Measurements from ENCODE around the gene PLIN5. TPM values are rescaled to one million over a fixed set of nuclear protein-coding genes. Genes with fewer than 3 reads are reported as not detected.

Gene PLIN5
- total and polyA plus RNA-seq, 2 donors = 1.4 to 5.7 TPM

DNA sequence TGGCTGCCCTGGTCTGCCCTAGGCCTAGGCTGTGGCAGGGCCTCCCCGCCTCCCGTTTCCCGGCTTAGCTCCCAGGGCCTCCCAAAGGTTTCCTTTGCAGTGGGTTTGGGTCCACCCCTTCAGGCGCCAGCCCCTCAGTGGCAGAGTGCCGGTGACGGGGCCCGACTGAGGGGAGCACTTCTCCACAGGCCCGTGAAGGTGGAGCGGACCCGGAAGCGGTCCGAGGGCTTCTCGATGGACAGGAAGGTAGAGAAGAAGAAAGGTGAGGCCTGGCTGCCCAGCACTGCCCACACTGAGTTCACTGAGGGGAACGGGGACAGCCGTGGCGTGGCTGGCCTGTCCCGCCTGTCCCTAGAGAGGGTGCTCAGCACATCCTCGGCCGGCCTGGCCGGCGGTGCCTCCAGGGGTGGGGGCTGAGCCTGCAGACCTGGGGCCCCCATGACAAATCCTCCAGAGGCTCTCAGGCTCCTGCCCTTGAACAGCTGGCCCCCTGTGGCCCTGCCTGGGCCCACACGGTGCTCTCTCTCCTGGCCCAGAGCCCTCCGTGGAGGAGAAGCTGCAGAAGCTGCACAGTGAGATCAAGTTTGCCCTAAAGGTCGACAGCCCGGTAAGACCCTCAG, 37.1 kb downstream of the PLIN5 start:
- Histone ChIP-seq H3K27ac (ENCODE audit: low read depth) (no peak overlapping the region), H3K36me3 (ENCODE audit: insufficient read depth) (peaks cover 18% of the 10 kb centered on the region), H3K4me3 (ENCODE audit: low read depth, low read length) (no peak overlapping the region)

DNA sequence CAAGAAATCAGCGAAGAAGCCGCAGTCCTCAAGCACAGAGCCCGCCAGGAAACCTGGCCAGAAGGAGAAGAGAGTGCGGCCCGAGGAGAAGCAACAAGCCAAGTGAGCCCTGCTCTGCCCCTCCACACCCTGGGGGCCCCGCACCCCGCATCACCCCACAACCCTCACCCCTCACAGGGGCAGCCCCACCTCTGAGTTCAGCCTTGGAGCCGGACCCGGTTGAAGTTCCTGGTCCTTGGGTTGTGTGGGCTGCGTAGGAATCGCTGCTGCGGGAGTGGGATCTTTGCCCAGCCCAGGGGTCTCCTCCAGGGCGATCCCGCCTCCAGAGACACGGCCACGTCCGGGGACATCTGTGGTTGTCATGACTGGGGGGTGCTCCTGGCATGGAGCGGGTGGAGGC, 38.7 kb downstream of the PLIN5 start:
- H3K36me3 ChIP-seq (ENCODE audit: insufficient read depth) = peaks cover 21% of the 10 kb centered on the region
- H3K4me3 ChIP-seq (ENCODE audit: low read depth, low read length) = no peak overlapping the region
- no peak overlapping the region for H3K27ac ChIP-seq (ENCODE audit: low read depth)
- DNase-seq (ENCODE audit: extremely low spot score) = no peak
- no peaks in the 10 kb centered on the region for H3K4me1 ChIP-seq (ENCODE audit: insufficient read depth)
- 87% methylated on average over 18 of the region's 18 CpGs for WGBS

More for the DNA sequence above, 37.1 kb downstream of the PLIN5 start:
- no peaks in the 10 kb centered on the region for H3K4me1 ChIP-seq (ENCODE audit: insufficient read depth)
- no peak for DNase-seq (ENCODE audit: extremely low spot score)
- WGBS = 91% methylated on average over 25 of the region's 25 CpGs

DNA sequence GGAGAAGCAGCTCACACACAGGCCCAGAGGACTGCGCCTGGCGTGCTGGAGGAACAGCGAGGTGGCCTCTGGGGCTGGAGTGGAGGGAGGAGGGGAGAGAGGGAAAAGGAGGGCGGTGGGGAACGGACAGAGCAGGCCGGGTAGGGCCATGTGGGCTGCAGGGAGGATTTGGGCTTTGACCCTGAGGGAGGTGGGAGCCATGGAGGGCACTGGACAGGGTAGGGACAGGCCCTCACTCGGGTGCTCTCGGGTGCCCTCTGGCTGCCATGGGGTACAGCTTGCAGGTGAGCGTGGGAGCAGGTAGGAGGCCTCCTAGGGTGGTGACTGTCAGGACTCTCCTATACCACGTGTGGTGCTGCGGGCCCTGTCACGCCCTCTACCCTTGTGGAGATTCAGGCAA, 39.6 kb downstream of the PLIN5 start:
- peaks cover 22% of the 10 kb centered on the region for H3K36me3 ChIP-seq (ENCODE audit: insufficient read depth)

DNA sequence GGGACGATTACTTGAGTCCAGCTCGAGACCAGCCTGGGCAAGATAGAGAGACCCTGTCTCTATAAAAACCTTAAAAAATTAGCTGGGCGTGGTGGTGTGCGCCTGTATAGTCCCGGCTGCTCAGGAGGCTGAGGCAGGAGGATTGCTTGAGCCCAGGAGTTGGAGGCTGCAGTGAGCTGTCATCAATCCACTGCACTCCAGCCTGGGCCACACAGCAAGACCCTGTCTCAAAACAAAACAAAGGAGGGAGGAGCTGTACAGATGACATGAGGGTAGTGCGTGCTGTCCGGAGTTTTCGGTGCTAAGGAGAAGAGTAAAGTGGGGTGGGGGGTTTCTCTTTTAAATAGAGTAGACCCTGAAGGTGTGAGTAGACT, 40.3 kb downstream of the PLIN5 start:
- peaks cover 22% of the 10 kb centered on the region for H3K36me3 ChIP-seq (ENCODE audit: insufficient read depth)

More for the DNA sequence above, 39.6 kb downstream of the PLIN5 start:
- Histone ChIP-seq H3K4me1 (ENCODE audit: insufficient read depth) (no peaks in the 10 kb centered on the region), H3K27ac (ENCODE audit: low read depth) (no peak overlapping the region), H3K4me3 (ENCODE audit: low read depth, low read length) (no peak overlapping the region)
- 90% methylated on average over 12 of the region's 12 CpGs for WGBS
- DNase-seq (ENCODE audit: extremely low spot score) = no peak

DNA sequence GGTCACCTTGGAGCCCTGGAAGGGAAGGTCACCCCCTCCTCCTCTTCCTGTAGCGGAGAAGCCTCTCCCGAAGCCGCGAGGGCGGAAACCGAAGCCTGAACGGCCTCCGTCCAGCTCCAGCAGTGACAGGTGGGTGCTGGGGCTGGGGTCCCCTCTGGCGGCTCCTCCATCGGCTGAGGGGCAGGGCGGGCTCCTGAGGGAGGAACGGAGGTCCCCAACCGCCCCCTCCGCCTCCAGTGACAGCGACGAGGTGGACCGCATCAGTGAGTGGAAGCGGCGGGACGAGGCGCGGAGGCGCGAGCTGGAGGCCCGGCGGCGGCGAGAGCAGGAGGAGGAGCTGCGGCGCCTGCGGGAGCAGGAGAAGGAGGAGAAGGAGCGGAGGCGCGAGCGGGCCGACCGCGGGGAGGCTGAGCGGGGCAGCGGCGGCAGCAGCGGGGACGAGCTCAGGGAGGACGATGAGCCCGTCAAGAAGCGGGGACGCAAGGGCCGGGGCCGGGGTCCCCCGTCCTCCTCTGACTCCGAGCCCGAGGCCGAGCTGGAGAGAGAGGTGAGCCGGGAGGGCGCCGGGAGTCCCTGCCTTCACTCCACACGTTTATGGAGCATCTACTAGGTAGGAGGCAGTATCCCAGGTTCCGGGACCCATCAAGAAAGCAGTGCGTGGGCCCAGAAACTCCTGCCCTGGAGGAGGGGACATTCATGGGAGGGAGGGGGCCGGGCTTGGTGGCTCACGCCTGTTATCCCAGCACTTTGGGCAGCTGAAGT, 40.9 kb downstream of the PLIN5 start:
- H3K4me1 ChIP-seq (ENCODE audit: insufficient read depth) = no peaks in the 10 kb centered on the region
- 96% methylated on average over 61 of the region's 61 CpGs for WGBS
- peaks cover 22% of the 10 kb centered on the region for H3K36me3 ChIP-seq (ENCODE audit: insufficient read depth)
- H3K27ac ChIP-seq (ENCODE audit: low read depth) = no peak overlapping the region
- no peak for DNase-seq (ENCODE audit: extremely low spot score)
- H3K4me3 ChIP-seq (ENCODE audit: low read depth, low read length) = no peak overlapping the region

More for the DNA sequence above, 40.3 kb downstream of the PLIN5 start:
- no peak for DNase-seq (ENCODE audit: extremely low spot score)
- no peak overlapping the region for H3K4me3 ChIP-seq (ENCODE audit: low read depth, low read length)
- H3K27ac ChIP-seq (ENCODE audit: low read depth) = no peak overlapping the region
- no peaks in the 10 kb centered on the region for H3K4me1 ChIP-seq (ENCODE audit: insufficient read depth)
- 97% methylated on average over 8 of the region's 8 CpGs for WGBS

DNA sequence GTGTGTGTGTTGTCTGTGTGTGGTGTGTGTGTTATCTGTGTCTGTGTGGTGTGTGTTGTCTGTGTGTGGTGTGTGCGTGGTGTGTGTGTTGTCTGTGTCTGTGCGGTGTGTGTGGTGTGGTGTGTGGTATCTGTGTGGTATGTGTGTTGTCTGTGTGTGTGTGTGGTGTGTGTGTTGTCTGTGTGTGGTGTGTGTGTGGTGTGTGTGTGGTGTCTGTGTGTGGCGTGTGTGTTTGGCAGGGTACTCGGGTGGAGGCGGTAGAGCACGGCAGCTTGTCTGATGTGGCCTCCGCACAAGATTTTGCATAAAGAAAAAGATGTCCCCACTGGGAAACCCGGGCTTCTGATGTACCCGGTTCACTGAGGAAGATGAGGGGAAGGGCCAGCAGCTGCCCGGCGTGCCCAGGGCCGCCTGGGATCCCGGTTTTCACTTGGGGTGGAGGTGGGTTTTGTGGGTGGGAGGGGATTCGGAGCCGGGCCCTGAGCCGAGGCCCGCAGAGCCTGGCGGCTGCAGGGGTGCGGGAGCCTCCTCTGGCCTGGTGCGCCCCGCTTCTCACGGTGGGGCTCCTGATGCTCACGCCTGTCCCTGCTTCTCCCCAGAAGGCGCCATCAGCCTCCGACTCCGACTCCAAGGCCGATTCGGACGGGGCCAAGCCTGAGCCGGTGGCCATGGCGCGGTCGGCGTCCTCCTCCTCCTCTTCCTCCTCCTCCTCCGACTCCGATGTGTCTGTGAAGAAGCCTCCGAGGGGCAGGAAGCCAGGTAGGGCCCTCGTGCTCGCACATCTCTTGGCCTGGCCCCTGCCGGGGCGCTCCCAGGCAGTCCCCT, 41.7 kb downstream of the PLIN5 start:
- DNase-seq (ENCODE audit: extremely low spot score) = no peak
- no peak overlapping the region for H3K27ac ChIP-seq (ENCODE audit: low read depth)
- H3K36me3 ChIP-seq (ENCODE audit: insufficient read depth) = peaks cover 20% of the 10 kb centered on the region
- H3K4me3 ChIP-seq (ENCODE audit: low read depth, low read length) = no peak overlapping the region
- H3K4me1 ChIP-seq (ENCODE audit: insufficient read depth) = no peaks in the 10 kb centered on the region
- 94% methylated on average over 41 of the region's 41 CpGs for WGBS

DNA sequence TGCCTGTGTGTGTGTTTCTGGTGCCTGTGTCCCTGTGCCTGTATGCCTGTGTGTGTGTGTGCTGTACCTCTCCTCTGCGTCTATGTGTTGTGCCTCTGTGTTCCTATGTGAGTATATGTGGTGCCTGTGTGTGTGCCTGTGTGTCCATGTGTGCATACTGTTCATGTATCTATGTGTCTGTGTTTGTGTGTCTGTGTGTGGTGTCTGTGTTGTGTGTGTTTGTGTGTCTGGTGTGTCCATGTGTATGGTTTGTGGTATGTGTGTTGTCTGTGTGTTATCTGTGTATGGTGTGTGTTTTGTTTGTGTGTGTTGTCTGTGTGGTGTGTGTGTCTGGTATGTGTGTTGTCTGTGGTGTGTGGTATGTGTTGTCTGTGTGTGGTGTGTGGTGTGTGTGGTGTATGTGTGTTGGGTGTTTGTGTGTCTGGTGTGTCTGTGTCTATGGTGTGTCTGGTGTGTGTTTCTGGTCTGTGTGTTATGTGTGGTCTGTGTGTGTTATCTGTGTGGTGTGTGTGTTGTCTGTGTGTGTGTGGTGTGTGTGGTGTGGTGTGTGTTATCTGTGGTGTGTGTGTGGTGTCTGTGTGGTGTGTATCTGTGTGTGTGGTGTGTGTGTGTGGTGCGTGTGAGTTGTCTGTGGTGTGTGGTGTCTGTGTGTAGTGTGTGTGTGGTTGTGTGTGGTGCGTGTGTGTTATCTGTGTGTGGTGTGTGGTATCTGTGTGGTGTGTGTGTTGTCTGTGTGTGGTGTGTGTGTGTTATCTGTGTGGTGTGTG, 42.5 kb downstream of the PLIN5 start:
- Histone ChIP-seq H3K36me3 (ENCODE audit: insufficient read depth) (peaks cover 17% of the 10 kb centered on the region), H3K27ac (ENCODE audit: low read depth) (no peak overlapping the region), H3K4me3 (ENCODE audit: low read depth, low read length) (no peak overlapping the region), H3K4me1 (ENCODE audit: insufficient read depth) (no peaks in the 10 kb centered on the region)
- no peak for DNase-seq (ENCODE audit: extremely low spot score)
- WGBS = 96% methylated on average over 3 of the region's 3 CpGs

DNA sequence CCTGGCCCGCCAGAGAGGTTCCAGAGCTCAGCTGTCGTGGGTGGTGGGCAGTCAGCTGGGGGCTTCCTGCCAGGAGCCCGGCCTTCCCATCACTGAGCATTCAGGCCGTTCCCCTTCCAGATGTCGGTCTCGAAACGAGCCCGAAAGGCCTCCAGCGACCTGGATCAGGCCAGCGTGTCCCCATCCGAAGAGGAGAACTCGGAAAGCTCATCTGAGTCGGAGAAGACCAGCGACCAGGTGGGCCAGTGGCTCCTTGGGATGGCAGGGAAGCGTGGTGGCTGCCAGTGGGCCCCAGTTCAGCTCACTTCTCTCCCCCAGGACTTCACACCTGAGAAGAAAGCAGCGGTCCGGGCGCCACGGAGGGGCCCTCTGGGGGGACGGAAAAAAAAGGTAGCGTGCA, 43.6 kb downstream of the PLIN5 start:
- Histone ChIP-seq H3K27ac (ENCODE audit: low read depth) (no peak overlapping the region), H3K4me3 (ENCODE audit: low read depth, low read length) (no peak overlapping the region), H3K4me1 (ENCODE audit: insufficient read depth) (no peaks in the 10 kb centered on the region), H3K36me3 (ENCODE audit: insufficient read depth) (peaks cover 15% of the 10 kb centered on the region)
- no peak for DNase-seq (ENCODE audit: extremely low spot score)
- WGBS = 96% methylated on average over 21 of the region's 21 CpGs

DNA sequence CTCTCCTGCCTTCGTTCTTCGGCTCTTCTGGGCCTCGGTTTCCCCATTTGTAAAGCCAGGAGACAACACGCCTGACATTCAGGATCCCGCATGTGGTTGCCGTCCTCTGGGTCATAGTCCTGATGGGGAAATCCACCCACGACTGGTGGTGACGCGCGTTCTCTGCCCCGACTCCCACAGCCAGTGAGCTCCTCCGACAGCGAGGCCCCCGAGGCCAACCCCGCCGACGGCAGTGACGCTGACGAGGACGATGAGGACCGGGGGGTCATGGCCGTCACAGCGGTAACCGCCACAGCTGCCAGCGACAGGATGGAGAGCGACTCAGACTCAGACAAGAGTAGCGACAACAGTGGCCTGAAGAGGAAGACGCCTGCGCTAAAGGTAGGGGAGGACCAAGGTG, 46.5 kb downstream of the PLIN5 start:
- Histone ChIP-seq H3K36me3 (ENCODE audit: insufficient read depth) (peaks cover 4% of the 10 kb centered on the region), H3K27ac (ENCODE audit: low read depth) (no peak overlapping the region), H3K4me1 (ENCODE audit: insufficient read depth) (no peaks in the 10 kb centered on the region), H3K4me3 (ENCODE audit: low read depth, low read length) (no peak overlapping the region)
- whole genome bisulfite sequencing = 91% methylated on average over 29 of the region's 29 CpGs
- DNase-seq (ENCODE audit: extremely low spot score) = no peak

DNA sequence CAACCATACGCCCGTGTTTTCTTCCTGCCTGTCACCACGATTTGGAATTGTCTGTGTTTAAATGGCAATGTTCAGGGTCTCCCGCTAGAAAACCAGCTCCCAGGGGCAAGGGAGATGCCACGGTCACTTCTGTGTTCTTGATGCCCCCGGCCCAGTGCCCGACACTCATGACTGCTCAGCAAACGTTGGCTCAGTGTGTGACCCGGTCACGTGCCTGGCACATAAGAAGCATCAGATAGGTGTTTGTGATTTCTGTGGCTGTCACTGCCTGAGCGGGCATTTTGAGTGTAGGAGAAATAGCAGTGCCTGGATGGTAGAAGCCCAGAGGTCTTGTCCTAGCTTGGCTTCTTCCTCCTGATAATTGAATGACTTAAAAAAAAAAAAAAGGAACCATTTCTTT, 47.5 kb downstream of the PLIN5 start:
- H3K36me3 ChIP-seq (ENCODE audit: insufficient read depth) = peaks cover 6% of the 10 kb centered on the region
- H3K4me1 ChIP-seq (ENCODE audit: insufficient read depth) = no peaks in the 10 kb centered on the region
- no peak for DNase-seq (ENCODE audit: extremely low spot score)
- H3K27ac ChIP-seq (ENCODE audit: low read depth) = no peak overlapping the region
- WGBS = 88% methylated on average over 11 of the region's 11 CpGs
- no peak overlapping the region for H3K4me3 ChIP-seq (ENCODE audit: low read depth, low read length)

DNA sequence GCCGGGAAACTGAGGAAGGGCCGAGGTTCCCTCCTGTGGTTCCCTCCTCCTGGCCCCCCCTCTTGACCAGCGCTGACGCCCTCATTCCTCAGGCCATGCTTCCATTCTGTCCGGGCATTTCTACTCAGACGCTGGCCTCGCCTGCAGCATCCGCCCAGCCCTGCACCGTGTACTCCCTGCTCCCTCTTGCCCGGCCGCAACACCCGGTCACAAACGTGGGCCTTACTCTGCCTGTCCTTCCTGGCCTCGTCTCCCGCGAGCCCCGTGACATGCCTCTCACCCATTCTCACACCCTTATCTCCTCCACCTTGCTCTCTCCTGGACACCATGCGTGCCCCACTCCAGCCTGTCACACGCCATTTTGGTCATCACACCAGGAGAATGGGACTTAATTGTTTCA, 51.6 kb downstream of the PLIN5 start:
- WGBS = 90% methylated on average over 19 of the region's 19 CpGs
- Histone ChIP-seq H3K4me1 (ENCODE audit: insufficient read depth) (no peaks in the 10 kb centered on the region), H3K36me3 (ENCODE audit: insufficient read depth) (peaks cover 4% of the 10 kb centered on the region), H3K4me3 (ENCODE audit: low read depth, low read length) (no peak overlapping the region), H3K27ac (ENCODE audit: low read depth) (no peak overlapping the region)
- DNase-seq (ENCODE audit: extremely low spot score) = no peak

DNA sequence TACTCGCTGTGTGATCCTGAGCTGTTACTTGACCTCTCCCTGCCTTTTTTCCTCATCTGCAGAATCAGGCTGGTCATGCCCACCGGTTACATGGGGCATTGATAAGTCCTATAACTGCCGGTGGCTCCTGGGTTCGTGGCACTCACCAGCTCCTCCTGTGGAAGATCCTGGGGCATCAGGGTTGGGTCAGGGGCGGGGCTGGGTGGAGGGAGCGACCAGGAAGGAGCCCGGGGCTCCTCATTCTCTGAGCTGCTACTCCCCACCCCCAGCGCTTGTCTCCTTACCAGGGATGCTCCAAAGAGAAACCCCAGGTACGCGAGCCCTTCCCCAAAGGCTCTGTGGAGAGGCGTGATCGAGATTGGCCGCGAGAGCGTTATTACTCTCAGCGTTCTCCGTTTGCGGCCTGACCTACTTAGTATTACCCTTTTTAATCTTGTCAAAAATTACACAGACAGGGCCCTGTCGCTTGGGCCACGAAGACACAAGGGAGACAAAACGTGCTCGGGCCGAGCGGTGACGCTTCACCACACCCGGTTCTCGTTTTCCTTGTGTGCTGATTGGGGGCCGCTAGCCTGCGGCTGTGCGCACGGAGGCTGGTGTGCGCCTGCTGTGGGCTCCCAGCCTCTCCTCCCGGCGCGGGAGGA, 52.2 kb downstream of the PLIN5 start:
- DNase-seq (ENCODE audit: extremely low spot score) = no peak
- Histone ChIP-seq H3K4me3 (ENCODE audit: low read depth, low read length) (no peak overlapping the region), H3K36me3 (ENCODE audit: insufficient read depth) (peaks cover 5% of the 10 kb centered on the region), H3K4me1 (ENCODE audit: insufficient read depth) (no peaks in the 10 kb centered on the region), H3K27ac (ENCODE audit: low read depth) (no peak overlapping the region)
- 90% methylated on average over 35 of the region's 35 CpGs for WGBS

All from urinary bladder (tissue), 4 donors.